IMR-90 (cell line): ENCODE results near the gene ANXA1. TPM values are rescaled to one million over a fixed set of nuclear protein-coding genes. Genes with fewer than 3 reads are reported as not detected.

ENCODE experiments used
- ATAC-seq: fragments of 200-7000 bp; cut with Tn5 transposase; 2 replicates; pipeline ENCODE4 v1.9.1; 2020; ENCODE audit warnings: low read depth, mild to moderate bottlenecking, moderate library complexity
- BruUV-seq: library from RNA; stranded (reverse); fragments of 400-500 nt; replicated peaks from 2 replicates; lab custom pipeline; 2021; lab: Mats Ljungman, UMichigan
- CTCF ChIA-PET: fragments of 300-600 bp; formaldehyde crosslinking; extraction: SDS; loops from one replicate; lab custom pipeline; 2021; ENCODE audit warnings: antibody characterized with exemption; lab: Yijun Ruan, JAX
- POLR2A ChIA-PET: fragments of 300-600 bp; sonication (Branson Sonifier 250); formaldehyde crosslinking; loops from one replicate; lab custom pipeline; 2022; ENCODE audit warnings: antibody characterized with exemption; ENCODE audit not compliant: unreplicated experiment; lab: Charles Lee
- DNase-seq: peaks from one replicate; pipeline ENCODE4 v3.0.0; 2013
- H2AFZ ChIP-seq: replicated peaks from 2 replicates; pipeline ENCODE3; 2013; ENCODE audit warnings: low read length, mild to moderate bottlenecking; ENCODE audit not compliant: poor library complexity
- H2AK5ac ChIP-seq: 2 replicates; pipeline ENCODE4 v1.6.1; 2013; ENCODE audit warnings: low read depth, low read length, inconsistent platforms
- H2AK9ac ChIP-seq: replicated peaks from 2 replicates; pipeline ENCODE3; 2013; ENCODE audit warnings: mild to moderate bottlenecking, low read depth, low read length, moderate library complexity; ENCODE audit not compliant: poor library complexity
- H2BK120ac ChIP-seq: 2 replicates; pipeline ENCODE4 v1.6.1; 2013; ENCODE audit warnings: low read depth, low read length, inconsistent platforms
- H2BK15ac ChIP-seq: 3 replicates; pipeline ENCODE4 v1.6.1; 2013; ENCODE audit warnings: low read depth, low read length, inconsistent platforms
- H2BK20ac ChIP-seq: 2 replicates; pipeline ENCODE4 v1.6.1; 2013; ENCODE audit warnings: low read depth, mild to moderate bottlenecking, inconsistent platforms, low read length, moderate library complexity
- H2BK5ac ChIP-seq: 2 replicates; pipeline ENCODE4 v1.6.1; 2013; ENCODE audit warnings: mild to moderate bottlenecking, low read depth, low read length, inconsistent platforms; ENCODE audit not compliant: poor library complexity, severe bottlenecking
- H3K14ac ChIP-seq: replicated peaks from 2 replicates; pipeline ENCODE4 v1.6.1; 2013; ENCODE audit warnings: low read depth, low read length, inconsistent platforms
- H3K18ac ChIP-seq: 2 replicates; pipeline ENCODE4 v1.6.1; 2013; ENCODE audit warnings: low read depth, low read length, control low read depth
- H3K23ac ChIP-seq: 2 replicates; pipeline ENCODE4 v1.6.1; 2013; ENCODE audit warnings: low read depth, low read length, inconsistent platforms
- H3K27ac ChIP-seq: 2 replicates; pipeline ENCODE4 v1.5.1; 2013; ENCODE audit warnings: mild to moderate bottlenecking, control low read depth, low read length; ENCODE audit not compliant: insufficient read depth
- H3K27me3 ChIP-seq: 2 replicates; pipeline ENCODE4 v1.6.1; 2013; ENCODE audit warnings: low read length; ENCODE audit not compliant: control insufficient read depth, insufficient read depth
- H3K36me3 ChIP-seq: 2 replicates; pipeline ENCODE4 v1.6.1; 2013; ENCODE audit warnings: low read length, mixed read lengths; ENCODE audit not compliant: control insufficient read depth, insufficient read depth
- H3K4ac ChIP-seq: 2 replicates; pipeline ENCODE4 v1.6.1; 2013; ENCODE audit warnings: low read depth, low read length, inconsistent platforms
- H3K4me1 ChIP-seq: 2 replicates; pipeline ENCODE4 v1.6.1; 2013; ENCODE audit warnings: low read length, mixed read lengths; ENCODE audit not compliant: control insufficient read depth, insufficient read depth
- H3K4me2 ChIP-seq: 2 replicates; pipeline ENCODE4 v1.6.1; 2013; ENCODE audit warnings: low read depth, mild to moderate bottlenecking, control low read depth, low read length, moderate library complexity
- H3K4me3 ChIP-seq: 2 replicates; pipeline ENCODE4 v1.5.1; 2013; ENCODE audit warnings: low read depth, mild to moderate bottlenecking, control low read depth, low read length, moderate library complexity; ENCODE audit not compliant: insufficient read depth
- H3K56ac ChIP-seq: 2 replicates; pipeline ENCODE4 v1.6.1; 2013; ENCODE audit warnings: low read length, inconsistent platforms; ENCODE audit not compliant: insufficient read depth; ENCODE audit errors: extremely low read depth
- H3K79me1 ChIP-seq, 2 experiments: 2 replicates each; pipeline ENCODE4 v1.6.1; 2013; ENCODE audit warnings: low read length in 2 of 2, inconsistent platforms in 1 of 2, low read depth in 1 of 2
- H3K9ac ChIP-seq: 2 replicates; pipeline ENCODE4 v1.6.1; 2013; ENCODE audit warnings: low read depth, low read length, control low read depth
- H3K9me1 ChIP-seq: 2 replicates; pipeline ENCODE4 v1.6.1; 2013; ENCODE audit warnings: low read length, inconsistent platforms; ENCODE audit not compliant: insufficient read depth
- H3K9me3 ChIP-seq: 2 replicates; pipeline ENCODE4 v1.6.1; 2013; ENCODE audit warnings: low read length; ENCODE audit not compliant: control insufficient read depth, insufficient read depth
- H4K20me1 ChIP-seq: 2 replicates; pipeline ENCODE4 v1.6.1; 2013; ENCODE audit warnings: low read length, inconsistent platforms; ENCODE audit not compliant: insufficient read depth
- H4K5ac ChIP-seq: 2 replicates; pipeline ENCODE4 v1.6.1; 2013; ENCODE audit warnings: mild to moderate bottlenecking, low read depth, low read length, control low read depth
- H4K8ac ChIP-seq, 2 experiments: 2 replicates each; pipeline ENCODE4 v1.6.1; 2013; ENCODE audit warnings: low read depth in 2 of 2, low read length in 2 of 2, control low read depth in 1 of 2, inconsistent platforms in 1 of 2
- H4K91ac ChIP-seq: 2 replicates; pipeline ENCODE4 v1.6.1; 2013; ENCODE audit warnings: low read depth, low read length, inconsistent platforms; ENCODE audit not compliant: insufficient read depth
- BHLHE40 ChIP-seq: fragments of 150-350 bp; IDR thresholded peaks from 2 replicates; pipeline ENCODE4 v1.6.1; 2016; ENCODE audit warnings: mild to moderate bottlenecking, low read depth, low read length
- CEBPB ChIP-seq: IDR thresholded peaks from 2 replicates; pipeline ENCODE4 v1.6.1; 2012; ENCODE audit warnings: low read depth, low read length, improper control_type of control experiment
- CHD1 ChIP-seq: IDR thresholded peaks from 2 replicates; pipeline ENCODE4 v1.6.1; 2012; ENCODE audit warnings: low read depth, low read length, improper control_type of control experiment
- FOS ChIP-seq: fragments of 150-350 bp; IDR thresholded peaks from 2 replicates; pipeline ENCODE4 v1.6.1; 2016; ENCODE audit warnings: low read depth, low read length
- MAFK ChIP-seq: IDR thresholded peaks from 2 replicates; pipeline ENCODE4 v1.6.1; 2012; ENCODE audit warnings: low read depth, low read length, improper control_type of control experiment
- MAZ ChIP-seq: IDR thresholded peaks from 2 replicates; pipeline ENCODE4 v1.6.1; 2012; ENCODE audit warnings: low read depth, mild to moderate bottlenecking, low read length, improper control_type of control experiment, moderate library complexity, borderline replicate concordance
- MXI1 ChIP-seq: IDR thresholded peaks from 2 replicates; pipeline ENCODE4 v1.6.1; 2012; ENCODE audit warnings: low read depth, mild to moderate bottlenecking, low read length, moderate library complexity, borderline replicate concordance
- NFE2L2 ChIP-seq: fragments of 150-350 bp; IDR thresholded peaks from 2 replicates; pipeline ENCODE4 v1.6.1; 2016; ENCODE audit warnings: low read depth, mild to moderate bottlenecking, low read length
- POLR2A ChIP-seq: IDR thresholded peaks from 2 replicates; pipeline ENCODE4 v1.6.1; 2012; ENCODE audit warnings: mild to moderate bottlenecking, low read depth, low read length
- RCOR1 ChIP-seq: IDR thresholded peaks from 2 replicates; pipeline ENCODE4 v1.6.1; 2012; ENCODE audit warnings: mild to moderate bottlenecking, low read length, improper control_type of control experiment; ENCODE audit not compliant: insufficient replicate concordance
- RFX5 ChIP-seq: IDR thresholded peaks from 2 replicates; pipeline ENCODE4 v1.8.0; 2012; ENCODE audit warnings: low read depth, mild to moderate bottlenecking, low read length, moderate library complexity
- SMC3 ChIP-seq: fragments of 150-350 bp; IDR thresholded peaks from 2 replicates; pipeline ENCODE4 v1.6.1; 2016; ENCODE audit warnings: low read depth, mild to moderate bottlenecking, antibody characterized with exemption, low read length, moderate library complexity
- WGBS, 2 experiments: methylation state at CpG; one replicate each; pipeline versions ENCODE4 v1.1.5 to v1.1.7; 2013; ENCODE audit warnings: missing lambda C conversion rate in 2 of 2; ENCODE audit not compliant: insufficient read length in 1 of 2; ENCODE audit errors: extremely low coverage in 2 of 2; 5-methylcytosine and 5-hydroxymethylcytosine counted together
- dilution Hi-C: fragments of 300-500 bp; cut with HindIII; formaldehyde crosslinking; loops from one replicate; pipeline ENCODE4 v1.14.3; 2018; ENCODE audit warnings: low sequenced_read_pairs; ENCODE audit not compliant: unreplicated experiment
- in situ Hi-C: fragments of 300-500 bp; cut with MboI; formaldehyde crosslinking; loops from 3 replicates; pipeline ENCODE4 v1.14.3; 2019; ENCODE audit warnings: low sequenced_read_pairs, inconsistent platforms, mixed read lengths
- intact Hi-C: fragments of 100-400 bp; cut with micrococcal nuclease; formaldehyde crosslinking; loops from 2 replicates; pipeline ENCODE4 v1.10.0; 2022
- polyA plus RNA-seq, 3 experiments: library from polyadenylated mRNA; depleted of rRNA; stranded (reverse); fragments of >200 nt; gene quantifications; 2 replicates each; pipeline ENCODE4 v1.2.3, GENCODE V29; 2012; ENCODE audit warnings: low replicate concordance in 1 of 3
- total RNA-seq: library from RNA; depleted of rRNA; stranded (reverse); fragments of >200 nt; gene quantifications from 2 replicates; pipeline ENCODE4 v1.2.3, GENCODE V29; 2012
- TF ChIP-seq, protein P1 (sequence below): conservative IDR thresholded peaks from 2 replicates; pipeline ENCODE4 v1.5.1; 2012; ENCODE audit warnings: mild to moderate bottlenecking, low read depth, low read length, improper control_type of control experiment
- TF ChIP-seq, protein P2 (sequence below): fragments of 150-350 bp; IDR thresholded peaks from 2 replicates; pipeline ENCODE4 v1.6.1; 2017; ENCODE audit warnings: mild to moderate bottlenecking, antibody characterized with exemption, low read length, low read depth

ANXA1 gene
- total and polyA plus RNA-seq, 2 of the 4 experiments (the other 2 are of a cell fraction): 520 to 583 TPM

DNA sequence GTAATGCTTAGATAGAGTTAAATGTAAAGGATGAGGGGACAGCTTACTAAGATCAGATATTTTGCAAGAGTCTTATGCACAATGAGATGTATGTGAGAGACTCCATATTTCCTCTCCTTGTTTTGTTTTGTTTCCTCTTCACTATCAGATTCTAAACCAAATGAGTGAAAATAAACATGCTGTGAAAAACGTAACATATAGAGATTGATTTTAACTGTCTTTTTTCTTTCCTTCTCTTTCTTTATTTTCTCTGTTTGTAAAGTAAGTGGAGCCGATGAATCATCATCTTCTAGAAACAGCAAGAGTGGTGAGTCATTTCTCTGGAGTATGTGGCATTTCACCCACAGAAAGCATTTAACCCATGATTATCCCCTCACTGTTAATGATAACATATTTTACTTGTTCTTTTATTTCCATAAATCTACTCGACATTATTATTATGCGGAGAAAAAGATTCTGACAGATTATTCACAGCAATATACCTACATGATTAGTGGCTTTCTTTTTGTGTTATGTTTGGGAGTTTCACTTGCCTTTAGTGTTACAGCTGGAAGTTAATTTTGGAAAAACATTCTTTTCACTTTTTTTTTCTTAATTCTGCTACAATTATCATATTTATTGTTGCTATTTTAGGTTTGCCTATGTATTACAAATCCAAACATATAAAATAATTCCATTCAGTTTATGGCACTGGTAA is 2.1 kb upstream of the ANXA1 start:
- POLR2A ChIA-PET: no interaction called here
- Histone ChIP-seq H3K36me3 (0 out of 2 replicates have a peak, but pooled peaks cover 2% of the 10 kb centered on the region), H3K79me1 (peaks cover 0 to 9% of the 10 kb centered on the region in 2 experiments; a peak in 2 of 4 replicates), H3K23ac (peak overlapping the region; percentile 61; the same call in 1 of the 2 replicates), H3K14ac (no peak overlapping the region), H2BK120ac (peak overlapping the region; percentile 77), H2AK9ac (no peak overlapping the region), H2BK15ac (peak overlapping the region; percentile 41; the same call in 1 of the 3 replicates), H4K91ac (no peak overlapping the region), H4K8ac (peak overlapping the region; percentile 3; a peak in 1 of 4 replicates), H3K9me1 (no peaks in the 10 kb centered on the region; the same call in 1 of the 2 replicates), H3K4me3 (peak overlapping the region; percentile 26; the same call in 1 of the 2 replicates), H3K9me3 (no peaks in the 10 kb centered on the region), H3K4ac (peak overlapping the region; percentile 71; the same call in 1 of the 2 replicates), H3K18ac (peak overlapping the region; percentile 99), H3K4me1 (peaks cover 5% of the 10 kb centered on the region), H2AK5ac (no peak overlapping the region), H4K5ac (peak overlapping the region; percentile 91), H2BK5ac (peak overlapping the region; percentile 99), H3K9ac (peak overlapping the region; percentile 15; the same call in 1 of the 2 replicates), H3K56ac (no peak overlapping the region; the same call in 1 of the 2 replicates), H2AFZ (no peak overlapping the region), H4K20me1 (0 out of 2 replicates have a peak, but pooled peaks cover 6% of the 10 kb centered on the region), H3K4me2 (peak overlapping the region; percentile 99), H2BK20ac (peak overlapping the region; percentile 76; the same call in 1 of the 2 replicates), H3K27me3 (no peaks in the 10 kb centered on the region), H3K27ac (peak overlapping the region; percentile 90; the same call in 1 of the 2 replicates)
- peak; percentile 56 for ATAC-seq
- intact Hi-C loops (no loop called here), in situ Hi-C loops (no loop called here), dilution Hi-C loops (no loop called here)
- peak; percentile 92 for DNase-seq
- no TSS peak for BruUV-seq
- WGBS, 2 experiments: no CpG with 5 or more reads among the region's 4 CpGs
- CTCF ChIA-PET: interaction anchor here (0.7 kb wide), 2 partner anchors 23 to 43 kb away, joined by 3 read pairs; no protein-coding TSS in a partner anchor
- TF ChIP-seq FOS (peak; percentile 100), CHD1 (no peak), BHLHE40 (peak; percentile 76), POLR2A (no peak), SMC3 (no peak), RFX5 (no peak), MAFK (no peak), RCOR1 (no peak), NFE2L2 (peak; percentile 24; the same call in 1 of the 2 replicates), MAZ (no peak), CEBPB (no peak), MXI1 (no peak)
- TF ChIP-seq, protein P1, sequence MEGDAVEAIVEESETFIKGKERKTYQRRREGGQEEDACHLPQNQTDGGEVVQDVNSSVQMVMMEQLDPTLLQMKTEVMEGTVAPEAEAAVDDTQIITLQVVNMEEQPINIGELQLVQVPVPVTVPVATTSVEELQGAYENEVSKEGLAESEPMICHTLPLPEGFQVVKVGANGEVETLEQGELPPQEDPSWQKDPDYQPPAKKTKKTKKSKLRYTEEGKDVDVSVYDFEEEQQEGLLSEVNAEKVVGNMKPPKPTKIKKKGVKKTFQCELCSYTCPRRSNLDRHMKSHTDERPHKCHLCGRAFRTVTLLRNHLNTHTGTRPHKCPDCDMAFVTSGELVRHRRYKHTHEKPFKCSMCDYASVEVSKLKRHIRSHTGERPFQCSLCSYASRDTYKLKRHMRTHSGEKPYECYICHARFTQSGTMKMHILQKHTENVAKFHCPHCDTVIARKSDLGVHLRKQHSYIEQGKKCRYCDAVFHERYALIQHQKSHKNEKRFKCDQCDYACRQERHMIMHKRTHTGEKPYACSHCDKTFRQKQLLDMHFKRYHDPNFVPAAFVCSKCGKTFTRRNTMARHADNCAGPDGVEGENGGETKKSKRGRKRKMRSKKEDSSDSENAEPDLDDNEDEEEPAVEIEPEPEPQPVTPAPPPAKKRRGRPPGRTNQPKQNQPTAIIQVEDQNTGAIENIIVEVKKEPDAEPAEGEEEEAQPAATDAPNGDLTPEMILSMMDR: no peak
- TF ChIP-seq, protein P2, sequence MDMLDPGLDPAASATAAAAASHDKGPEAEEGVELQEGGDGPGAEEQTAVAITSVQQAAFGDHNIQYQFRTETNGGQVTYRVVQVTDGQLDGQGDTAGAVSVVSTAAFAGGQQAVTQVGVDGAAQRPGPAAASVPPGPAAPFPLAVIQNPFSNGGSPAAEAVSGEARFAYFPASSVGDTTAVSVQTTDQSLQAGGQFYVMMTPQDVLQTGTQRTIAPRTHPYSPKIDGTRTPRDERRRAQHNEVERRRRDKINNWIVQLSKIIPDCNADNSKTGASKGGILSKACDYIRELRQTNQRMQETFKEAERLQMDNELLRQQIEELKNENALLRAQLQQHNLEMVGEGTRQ: no peak
